GM12872 (cell line): Measurements from ENCODE around the gene HOXA10.

Experiments
- CTCF ChIP-seq: IDR thresholded peaks from 3 replicates; pipeline ENCODE4 v1.5.1; 2011; ENCODE audit warnings: low read depth, mild to moderate bottlenecking, low read length, moderate library complexity; ENCODE audit not compliant: insufficient read depth

HOXA10 gene

GRCh38 chr7:27172315-27172774, 1.8 kb downstream of the HOXA10 start:
- no peak for TF ChIP-seq CTCF

GRCh38 chr7:27171637-27172314, 2.3 kb downstream of the HOXA10 start:
- TF ChIP-seq CTCF = no peak

GRCh38 chr7:27171325-27171636, 2.8 kb downstream of the HOXA10 start:
- no peak for TF ChIP-seq CTCF

GRCh38 chr7:27170426-27171324, 3.4 kb downstream of the HOXA10 start:
- TF ChIP-seq CTCF = no peak

- no peak for TF ChIP-seq CTCF
These were observed 4.3 kb downstream of the HOXA10 start for GRCh38 chr7:27169658-27170425.

- 0 out of 3 replicates have a peak, but pooled peaks have one; percentile 6 for TF ChIP-seq CTCF
These were observed 5.7 kb downstream of the HOXA10 start for GRCh38 chr7:27168265-27168947.

- TF ChIP-seq CTCF = no peak
These were observed 6.2 kb downstream of the HOXA10 start for GRCh38 chr7:27167916-27168264.
